ENCODE data around the gene STX11. TPM values are rescaled to one million over a fixed set of nuclear protein-coding genes. Genes with fewer than 3 reads are reported as not detected.

The STX11 gene
- total and polyA plus RNA-seq, 7 donors = 3.4 to 5.6 (median 4.3) TPM

DNA sequence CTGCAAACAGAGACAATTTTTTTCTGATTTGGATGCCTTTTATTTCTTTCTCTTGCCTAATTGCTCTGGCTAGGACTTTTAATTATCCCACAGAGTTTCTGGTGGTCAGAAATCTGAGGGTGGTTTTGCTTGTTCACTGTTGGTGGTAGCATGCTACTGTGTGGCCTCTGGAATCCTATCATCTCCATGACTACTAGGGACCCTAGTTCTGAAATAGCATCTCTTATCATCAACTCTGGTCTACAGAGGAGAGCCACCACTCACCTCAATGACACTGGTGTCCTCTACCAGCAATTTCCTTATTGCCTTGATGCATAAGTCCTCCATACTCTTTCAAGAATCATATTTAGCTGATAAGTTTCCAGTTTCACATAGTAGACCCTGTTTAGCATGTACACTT lies 27.5 kb upstream of the STX11 start:
- Histone ChIP-seq H3K4me1 (no peaks in the 10 kb centered on the region), H3K27ac (no peak overlapping the region), H3K27me3 (no peaks in the 10 kb centered on the region), H3K9me3 (no peaks in the 10 kb centered on the region), H3K4me3 (no peak overlapping the region), H3K36me3 (no peaks in the 10 kb centered on the region)
- intact Hi-C loops (cut with DNase I) = no loop called here
- TF ChIP-seq EP300 (IDR thresholded peaks at IDR 0.05) (no peak), POLR2A (IDR thresholded peaks at IDR 0.05) (no peak), POLR2AphosphoS5 (IDR thresholded peaks at IDR 0.05) (no peak)
- TF ChIP-seq, protein P1, sequence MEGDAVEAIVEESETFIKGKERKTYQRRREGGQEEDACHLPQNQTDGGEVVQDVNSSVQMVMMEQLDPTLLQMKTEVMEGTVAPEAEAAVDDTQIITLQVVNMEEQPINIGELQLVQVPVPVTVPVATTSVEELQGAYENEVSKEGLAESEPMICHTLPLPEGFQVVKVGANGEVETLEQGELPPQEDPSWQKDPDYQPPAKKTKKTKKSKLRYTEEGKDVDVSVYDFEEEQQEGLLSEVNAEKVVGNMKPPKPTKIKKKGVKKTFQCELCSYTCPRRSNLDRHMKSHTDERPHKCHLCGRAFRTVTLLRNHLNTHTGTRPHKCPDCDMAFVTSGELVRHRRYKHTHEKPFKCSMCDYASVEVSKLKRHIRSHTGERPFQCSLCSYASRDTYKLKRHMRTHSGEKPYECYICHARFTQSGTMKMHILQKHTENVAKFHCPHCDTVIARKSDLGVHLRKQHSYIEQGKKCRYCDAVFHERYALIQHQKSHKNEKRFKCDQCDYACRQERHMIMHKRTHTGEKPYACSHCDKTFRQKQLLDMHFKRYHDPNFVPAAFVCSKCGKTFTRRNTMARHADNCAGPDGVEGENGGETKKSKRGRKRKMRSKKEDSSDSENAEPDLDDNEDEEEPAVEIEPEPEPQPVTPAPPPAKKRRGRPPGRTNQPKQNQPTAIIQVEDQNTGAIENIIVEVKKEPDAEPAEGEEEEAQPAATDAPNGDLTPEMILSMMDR (IDR thresholded peaks at IDR 0.05) = no peak
- DNase-seq = no peak

DNA sequence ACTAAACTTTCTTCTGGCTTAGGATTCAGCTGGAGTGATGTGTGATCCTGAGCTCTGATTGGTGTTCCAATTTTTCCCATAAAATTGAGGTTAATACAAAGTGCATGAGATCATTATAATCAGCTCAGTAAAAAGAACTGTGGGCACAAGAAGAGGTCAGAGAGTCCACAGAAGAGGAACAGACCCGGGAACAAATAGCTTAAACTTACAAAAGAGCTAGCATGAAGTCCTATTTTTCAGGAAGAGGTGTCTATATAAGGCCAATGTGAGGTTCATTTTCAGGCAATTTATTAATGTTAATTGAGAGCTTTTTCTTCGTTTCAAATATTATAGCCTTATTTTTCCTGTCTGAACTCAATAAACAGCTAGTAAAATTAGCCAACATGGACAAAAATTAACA lies 26.9 kb upstream of the STX11 start:
- H3K27me3 ChIP-seq = no peaks in the 10 kb centered on the region
- intact Hi-C loops (cut with DNase I) = no loop called here
- H3K4me1 ChIP-seq = no peaks in the 10 kb centered on the region
- WGBS, 2 donors = 45 to 69% methylated on average over 2 of the region's 2 CpGs
- no peaks in the 10 kb centered on the region for H3K9me3 ChIP-seq
- H3K4me3 ChIP-seq = no peak overlapping the region
- TF ChIP-seq POLR2A (IDR thresholded peaks at IDR 0.05) = no peak
- TF ChIP-seq, protein P1 (IDR thresholded peaks at IDR 0.05) = no peak
- TF ChIP-seq EP300 (IDR thresholded peaks at IDR 0.05) = no peak
- no peak for TF ChIP-seq POLR2AphosphoS5 (IDR thresholded peaks at IDR 0.05)
- H3K36me3 ChIP-seq = no peaks in the 10 kb centered on the region
- no peak overlapping the region for H3K27ac ChIP-seq
- DNase-seq = no peak

DNA sequence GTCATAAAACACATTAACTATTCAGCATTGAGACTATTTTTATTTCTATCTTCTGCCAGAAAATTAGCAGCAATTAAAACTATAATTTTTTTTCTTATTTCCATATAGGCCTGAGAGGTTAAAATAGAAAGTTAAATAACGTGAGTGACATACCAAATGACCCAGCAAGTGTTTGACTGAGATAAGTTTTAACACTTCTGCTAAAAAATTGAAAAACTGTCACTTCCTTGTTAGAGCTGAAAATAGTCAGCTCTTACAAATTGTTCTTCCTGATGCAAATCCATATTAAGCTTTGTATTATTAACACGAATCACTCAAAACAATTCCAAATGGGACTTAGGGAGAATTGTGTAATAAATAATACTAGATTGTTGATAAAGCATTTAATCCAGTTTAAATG lies 26.5 kb upstream of the STX11 start:
- 39 to 78% methylated on average over 2 of the region's 2 CpGs for WGBS, 2 donors
- no peak overlapping the region for H3K27ac ChIP-seq
- no peaks in the 10 kb centered on the region for H3K9me3 ChIP-seq
- TF ChIP-seq, protein P1 (IDR thresholded peaks at IDR 0.05) = no peak
- TF ChIP-seq POLR2AphosphoS5 (IDR thresholded peaks at IDR 0.05) (no peak), EP300 (IDR thresholded peaks at IDR 0.05) (no peak), POLR2A (IDR thresholded peaks at IDR 0.05) (no peak)
- no peak for DNase-seq
- intact Hi-C loops (cut with DNase I) = no loop called here
- no peaks in the 10 kb centered on the region for H3K36me3 ChIP-seq
- no peaks in the 10 kb centered on the region for H3K27me3 ChIP-seq
- no peak overlapping the region for H3K4me3 ChIP-seq
- no peaks in the 10 kb centered on the region for H3K4me1 ChIP-seq

DNA sequence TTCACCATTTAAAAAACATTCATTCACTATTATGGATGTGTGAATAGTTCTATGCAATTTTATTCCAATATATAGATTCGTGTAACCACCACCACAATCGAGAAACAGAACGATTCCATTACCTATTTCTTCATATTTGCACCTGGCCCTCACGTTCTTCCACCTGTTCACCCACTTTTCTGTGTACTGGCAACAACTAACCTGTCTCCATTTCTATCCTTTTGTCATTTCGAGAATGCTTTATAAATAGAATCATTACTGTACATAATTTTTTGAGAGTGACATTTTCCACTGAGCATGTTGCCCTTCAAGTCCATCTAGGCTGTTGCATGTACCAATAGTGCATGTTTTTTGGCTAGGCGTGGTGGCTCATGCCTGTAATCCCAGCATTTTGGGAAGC lies 23.2 kb upstream of the STX11 start:
- 84 to 85% methylated on average over 6 of the region's 6 CpGs for WGBS, 2 donors
- Histone ChIP-seq H3K4me3 (no peak overlapping the region), H3K4me1 (no peaks in the 10 kb centered on the region), H3K27me3 (no peaks in the 10 kb centered on the region), H3K9me3 (no peaks in the 10 kb centered on the region), H3K27ac (no peak overlapping the region), H3K36me3 (no peaks in the 10 kb centered on the region)
- TF ChIP-seq EP300 (IDR thresholded peaks at IDR 0.05) (no peak), POLR2A (IDR thresholded peaks at IDR 0.05) (no peak), POLR2AphosphoS5 (IDR thresholded peaks at IDR 0.05) (no peak)
- TF ChIP-seq, protein P1 (IDR thresholded peaks at IDR 0.05) = no peak
- intact Hi-C loops (cut with DNase I) = no loop called here
- DNase-seq = no peak

DNA sequence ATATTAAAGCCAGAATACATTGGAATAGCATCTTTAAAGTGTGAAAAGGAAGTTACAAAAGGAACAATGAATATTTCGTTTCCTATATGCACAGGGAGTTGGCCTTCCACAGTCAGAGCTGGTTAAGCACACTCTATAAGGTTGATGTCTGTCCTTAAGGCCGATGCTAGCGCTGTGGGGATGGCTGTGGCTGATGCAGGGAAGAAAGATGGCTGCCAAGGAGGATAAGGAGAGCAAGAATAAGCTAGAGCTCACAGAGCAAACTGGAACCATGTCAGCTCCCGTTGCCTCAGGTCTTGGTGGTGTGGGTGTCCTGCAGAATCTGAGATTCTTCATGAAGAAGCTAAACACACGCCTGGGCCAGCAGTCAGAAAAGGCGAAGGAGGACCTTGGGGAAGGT lies 20.8 kb upstream of the STX11 start:
- H3K27me3 ChIP-seq = no peaks in the 10 kb centered on the region
- DNase-seq = no peak
- H3K36me3 ChIP-seq = no peaks in the 10 kb centered on the region
- TF ChIP-seq POLR2A (IDR thresholded peaks at IDR 0.05) (no peak), POLR2AphosphoS5 (IDR thresholded peaks at IDR 0.05) (no peak), EP300 (IDR thresholded peaks at IDR 0.05) (no peak)
- TF ChIP-seq, protein P1 (IDR thresholded peaks at IDR 0.05) = no peak
- intact Hi-C loops (cut with DNase I) = no loop called here
- no peaks in the 10 kb centered on the region for H3K4me1 ChIP-seq
- WGBS, 2 donors = 87 to 91% methylated on average over 6 of the region's 6 CpGs
- H3K27ac ChIP-seq = no peak overlapping the region
- no peak overlapping the region for H3K4me3 ChIP-seq
- no peaks in the 10 kb centered on the region for H3K9me3 ChIP-seq
